ENCODE data around the gene CLCF1. TPM values are rescaled to one million over a fixed set of nuclear protein-coding genes. Genes with fewer than 3 reads are reported as not detected.
A peak's percentile ranks its signal among the peaks of the same experiment; 100 is the strongest.

The CLCF1 gene
- total and polyA plus RNA-seq, 8 donors = 2.6 to 69.2 (median 5.4) TPM; not detected in 1

DNA sequence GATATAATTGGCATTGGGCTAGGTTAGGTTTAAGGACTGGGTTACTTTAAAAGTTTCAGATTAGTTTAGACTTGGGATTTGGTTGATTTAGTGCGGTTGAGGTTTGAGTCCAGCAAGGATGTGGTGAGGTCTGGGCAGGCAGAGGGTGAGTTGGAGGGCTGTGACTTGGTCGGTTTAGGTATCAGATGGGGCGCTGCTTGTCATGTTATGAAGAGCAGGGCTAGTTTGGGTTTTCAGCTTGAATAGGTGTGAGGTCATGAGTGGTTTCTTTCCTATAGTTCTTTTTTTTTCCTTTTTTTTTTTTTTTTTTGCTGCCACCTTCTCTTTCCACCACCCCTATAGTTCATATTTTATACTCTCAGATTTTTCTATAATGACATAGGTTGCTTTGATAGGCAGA, 4.8 kb downstream of the CLCF1 start:
- H3K4me1 ChIP-seq = peaks cover 52 to 84% (median 62%) of the 10 kb centered on the region in 4 donors
- intact Hi-C loops (cut with DNase I; ENCODE audit: low total_unique reads) = no loop called here
- H3K27ac ChIP-seq = peak overlapping the region in 4 of 5 donors; percentile 53 to 99 (median 95)
- H3K4me3 ChIP-seq = no peak overlapping the region
- no peaks in the 10 kb centered on the region for H3K9me3 ChIP-seq
- H3K27me3 ChIP-seq = no peaks in the 10 kb centered on the region
- 65 to 85% (median 77%) methylated on average over 3 of the region's 3 CpGs for WGBS, 5 donors
- no peak for DNase-seq
- H3K36me3 ChIP-seq = peaks cover 3 to 27% (median 14%) of the 10 kb centered on the region in 4 donors
- TF ChIP-seq POLR2AphosphoS5 (IDR thresholded peaks at IDR 0.05) = no peak

DNA sequence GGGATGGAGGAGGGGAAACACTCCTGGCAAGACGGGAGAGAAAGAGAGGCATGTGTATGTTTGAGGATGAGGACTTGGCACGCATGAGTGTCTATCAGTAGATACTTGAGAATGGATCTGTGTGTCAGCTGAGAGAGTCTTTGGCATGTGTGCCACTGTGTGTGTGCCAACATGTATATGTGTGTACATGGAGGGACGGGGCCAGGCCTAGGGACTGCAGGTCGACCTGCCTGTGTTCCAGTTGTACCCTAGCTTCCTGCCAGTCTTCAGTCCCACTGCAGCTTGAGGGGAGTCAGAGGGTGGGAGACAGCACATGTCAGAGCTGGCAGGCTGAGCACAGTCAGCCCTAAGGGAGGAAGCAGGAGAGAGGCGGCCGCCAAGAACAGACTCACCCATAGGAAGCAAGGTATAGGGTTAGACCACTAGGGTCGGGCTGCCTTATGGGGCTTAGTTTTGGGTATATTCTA, 5.6 kb downstream of the CLCF1 start:
- no peak for DNase-seq
- no peak overlapping the region for H3K4me3 ChIP-seq
- H3K27me3 ChIP-seq = no peaks in the 10 kb centered on the region
- intact Hi-C loops (cut with DNase I; ENCODE audit: low total_unique reads) = no loop called here
- WGBS, 5 donors = 68 to 75% (median 72%) methylated on average over 7 of the region's 7 CpGs
- peaks cover 45 to 82% (median 62%) of the 10 kb centered on the region in 4 donors for H3K4me1 ChIP-seq
- TF ChIP-seq POLR2A (IDR thresholded peaks at IDR 0.05) = no peak
- TF ChIP-seq, protein P1, sequence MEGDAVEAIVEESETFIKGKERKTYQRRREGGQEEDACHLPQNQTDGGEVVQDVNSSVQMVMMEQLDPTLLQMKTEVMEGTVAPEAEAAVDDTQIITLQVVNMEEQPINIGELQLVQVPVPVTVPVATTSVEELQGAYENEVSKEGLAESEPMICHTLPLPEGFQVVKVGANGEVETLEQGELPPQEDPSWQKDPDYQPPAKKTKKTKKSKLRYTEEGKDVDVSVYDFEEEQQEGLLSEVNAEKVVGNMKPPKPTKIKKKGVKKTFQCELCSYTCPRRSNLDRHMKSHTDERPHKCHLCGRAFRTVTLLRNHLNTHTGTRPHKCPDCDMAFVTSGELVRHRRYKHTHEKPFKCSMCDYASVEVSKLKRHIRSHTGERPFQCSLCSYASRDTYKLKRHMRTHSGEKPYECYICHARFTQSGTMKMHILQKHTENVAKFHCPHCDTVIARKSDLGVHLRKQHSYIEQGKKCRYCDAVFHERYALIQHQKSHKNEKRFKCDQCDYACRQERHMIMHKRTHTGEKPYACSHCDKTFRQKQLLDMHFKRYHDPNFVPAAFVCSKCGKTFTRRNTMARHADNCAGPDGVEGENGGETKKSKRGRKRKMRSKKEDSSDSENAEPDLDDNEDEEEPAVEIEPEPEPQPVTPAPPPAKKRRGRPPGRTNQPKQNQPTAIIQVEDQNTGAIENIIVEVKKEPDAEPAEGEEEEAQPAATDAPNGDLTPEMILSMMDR (IDR thresholded peaks at IDR 0.05) = no peak
- no peak for TF ChIP-seq POLR2AphosphoS5 (IDR thresholded peaks at IDR 0.05)
- no peak for TF ChIP-seq EP300 (IDR thresholded peaks at IDR 0.05)
- peaks cover 3 to 27% (median 14%) of the 10 kb centered on the region in 4 donors for H3K36me3 ChIP-seq
- H3K27ac ChIP-seq = peak overlapping the region in 4 of 5 donors; percentile 20 to 99 (median 73)
- no peaks in the 10 kb centered on the region for H3K9me3 ChIP-seq

DNA sequence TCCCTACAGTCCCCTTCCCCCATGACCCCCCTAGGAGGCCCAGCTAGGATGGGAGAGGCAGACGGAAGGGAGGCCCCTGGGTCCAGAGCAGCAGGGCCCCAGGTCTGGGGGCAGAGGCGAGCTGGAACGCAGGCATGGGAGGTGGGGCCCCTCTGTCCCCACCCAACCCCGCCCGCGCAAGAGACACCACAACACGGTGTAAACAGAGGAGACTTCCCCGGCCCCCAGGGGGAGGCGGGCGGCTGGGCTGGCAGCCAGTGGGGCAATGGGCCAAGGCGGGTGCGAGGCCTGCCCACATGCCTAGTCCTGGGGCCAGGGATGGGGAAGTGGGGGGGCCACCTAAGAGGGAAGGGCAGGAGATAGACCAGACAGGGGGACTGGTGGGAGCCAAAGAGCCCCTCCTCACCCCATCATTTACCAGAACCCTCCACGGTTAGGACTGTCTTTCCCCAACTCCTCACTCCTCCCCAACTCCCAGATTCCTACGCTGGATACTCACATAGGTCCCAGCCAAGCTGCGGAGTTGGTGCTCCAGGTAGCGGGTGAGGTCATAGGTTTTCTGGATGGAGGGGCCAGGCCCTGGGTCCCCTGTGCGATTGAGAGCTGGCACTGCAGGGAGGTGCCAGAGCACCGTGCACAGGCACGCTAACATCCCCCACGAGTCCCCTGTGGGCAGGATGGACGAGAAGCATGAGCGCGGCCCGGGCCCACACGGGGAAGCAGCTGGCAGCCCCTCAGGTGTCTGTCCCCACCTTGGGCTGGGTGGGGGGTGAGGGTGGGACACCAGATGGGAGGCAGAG, 6.2 kb downstream of the CLCF1 start:
- TF ChIP-seq POLR2AphosphoS5 (IDR thresholded peaks at IDR 0.05) = peak in 1 of 3 donors; percentile 25
- TF ChIP-seq POLR2A (IDR thresholded peaks at IDR 0.05) = no peak
- no peak for TF ChIP-seq EP300 (IDR thresholded peaks at IDR 0.05)
- TF ChIP-seq, protein P1 (IDR thresholded peaks at IDR 0.05) = no peak
- peaks cover 43 to 80% (median 59%) of the 10 kb centered on the region in 4 donors for H3K4me1 ChIP-seq
- 41 to 57% (median 53%) methylated on average over 24 to 25 of the region's 25 CpGs for whole genome bisulfite sequencing, 5 donors
- intact Hi-C loops (cut with DNase I; ENCODE audit: low total_unique reads) = no loop called here
- peak overlapping the region in 4 of 5 donors; percentile 43 to 99 (median 73) for H3K27ac ChIP-seq
- no peak overlapping the region for H3K4me3 ChIP-seq
- H3K27me3 ChIP-seq = no peaks in the 10 kb centered on the region
- peak in 1 of 2 donors; percentile 83 for DNase-seq
- H3K9me3 ChIP-seq = no peaks in the 10 kb centered on the region
- peaks cover 3 to 27% (median 14%) of the 10 kb centered on the region in 4 donors for H3K36me3 ChIP-seq

DNA sequence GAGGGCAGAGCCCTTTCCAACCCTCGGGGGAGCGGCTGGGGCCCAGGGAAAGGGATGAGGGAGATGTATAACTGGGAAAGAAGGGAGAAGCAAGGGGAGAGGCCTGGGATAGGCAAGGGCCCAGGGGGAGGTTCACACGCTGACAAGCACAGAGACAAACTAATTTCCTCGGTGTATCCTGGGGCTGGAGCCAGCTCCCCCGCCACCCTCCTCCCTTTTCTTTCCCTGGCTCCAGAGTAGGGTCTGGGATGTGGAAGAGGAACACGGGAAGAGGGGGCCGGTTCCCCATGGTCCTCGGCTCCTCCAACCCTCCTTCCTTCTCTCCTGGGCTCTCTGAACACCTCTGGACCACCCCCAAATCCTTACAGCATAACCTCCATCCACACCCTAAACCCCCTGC, 6.9 kb downstream of the CLCF1 start:
- intact Hi-C loops (cut with DNase I; ENCODE audit: low total_unique reads) = no loop called here
- peak in 1 of 2 donors; percentile 86 for DNase-seq
- Histone ChIP-seq H3K4me1 (peaks cover 36 to 74% (median 53%) of the 10 kb centered on the region in 4 donors), H3K9me3 (no peaks in the 10 kb centered on the region), H3K27ac (peak overlapping the region in 4 of 5 donors; percentile 43 to 99 (median 73)), H3K4me3 (no peak overlapping the region), H3K36me3 (peaks cover 3 to 27% (median 14%) of the 10 kb centered on the region in 4 donors), H3K27me3 (no peaks in the 10 kb centered on the region)
- WGBS, 5 donors = 44 to 64% (median 50%) methylated on average over 8 of the region's 8 CpGs
- TF ChIP-seq POLR2A (IDR thresholded peaks at IDR 0.05) = no peak
- no peak for TF ChIP-seq POLR2AphosphoS5 (IDR thresholded peaks at IDR 0.05)
- no peak for TF ChIP-seq EP300 (IDR thresholded peaks at IDR 0.05)
- TF ChIP-seq, protein P1 (IDR thresholded peaks at IDR 0.05) = no peak

Measured in stomach (tissue), 9 donors.